Natural killer cell (primary cell): Measurements from ENCODE around the gene PKD2. TPM values are rescaled to one million over a fixed set of nuclear protein-coding genes. Genes with fewer than 3 reads are reported as not detected.

Experiments used
- ATAC-seq, 3 donors: fragments of 150-1000 bp in 2 of 3; fragments of 200-7000 bp in 1 of 3; cut with Tn5 transposase; 1 replicate in 1 of 3; 2 replicates in 2 of 3; pipeline ENCODE4 v1.10.0; 2021; ENCODE audit warnings: mild to moderate bottlenecking in 2 of 3, moderate library complexity in 2 of 3
- DNase-seq, 2 donors: peaks; one replicate each; pipeline versions ENCODE4 v3.0.0 to v3.0.0-alpha.2; 2013 to 2021; ENCODE audit warnings: mixed read lengths in 1 of 2
- H3K27ac ChIP-seq: one replicate; pipeline ENCODE4 v1.5.1; 2013; ENCODE audit warnings: mild to moderate bottlenecking, low read length
- H3K27me3 ChIP-seq: one replicate; pipeline ENCODE4 v1.6.1; 2013; ENCODE audit warnings: low read length; ENCODE audit not compliant: control insufficient read depth, insufficient read depth
- H3K36me3 ChIP-seq: one replicate; pipeline ENCODE4 v1.6.1; 2013; ENCODE audit warnings: low read length; ENCODE audit not compliant: control insufficient read depth, insufficient read depth
- H3K4me1 ChIP-seq: one replicate; pipeline ENCODE4 v1.6.1; 2013; ENCODE audit warnings: low read length; ENCODE audit not compliant: control insufficient read depth, insufficient read depth
- H3K4me3 ChIP-seq: one replicate; pipeline ENCODE4 v1.5.1; 2013; ENCODE audit warnings: low read length
- H3K9me3 ChIP-seq: one replicate; pipeline ENCODE4 v1.6.1; 2013; ENCODE audit warnings: low read length; ENCODE audit not compliant: control insufficient read depth, insufficient read depth
- H3K27ac Mint-ChIP-seq, 2 donors: one replicate each; pipeline ENCODE4 v1.8.0; 2022; ENCODE audit warnings: mild to moderate bottlenecking in 2 of 2, mixed read lengths in 2 of 2, moderate library complexity in 1 of 2
- H3K27me3 Mint-ChIP-seq, 2 donors: one replicate each; pipeline ENCODE4 v1.8.0; 2022; ENCODE audit warnings: low read depth in 2 of 2, mixed read lengths in 2 of 2
- H3K36me3 Mint-ChIP-seq: one replicate; pipeline ENCODE4 v1.8.0; 2022; ENCODE audit warnings: mixed read lengths
- H3K4me1 Mint-ChIP-seq, 2 donors: one replicate each; pipeline ENCODE4 v1.8.0; 2022; ENCODE audit warnings: mixed read lengths in 2 of 2
- H3K4me3 Mint-ChIP-seq: one replicate; pipeline ENCODE4 v1.8.0; 2022; ENCODE audit warnings: mild to moderate bottlenecking, moderate library complexity, mixed read lengths
- H3K9me3 Mint-ChIP-seq, 2 donors: one replicate each; pipeline ENCODE4 v1.8.0; 2022; ENCODE audit warnings: mixed read lengths in 2 of 2
- CTCF ChIP-seq: fragments of 200-600 bp; IDR thresholded peaks from one replicate; pipeline ENCODE4 v1.8.0; 2022; ENCODE audit warnings: antibody characterized with exemption
- WGBS: methylation state at CpG from one replicate; pipeline ENCODE4 v1.1.7; 2013; ENCODE audit warnings: missing lambda C conversion rate; ENCODE audit not compliant: insufficient coverage; 5-methylcytosine and 5-hydroxymethylcytosine counted together
- intact Hi-C: fragments of 100-400 bp; cut with micrococcal nuclease; formaldehyde crosslinking; loops from one replicate; pipeline ENCODE4 v1.14.2; 2022
- total RNA-seq, 4 donors: library from RNA; stranded (reverse); fragments of 120-200 nt in 1 of 4; gene quantifications; one replicate each; pipeline versions ENCODE4 v1.2.3 to v1.2.4, GENCODE V29; 2013 to 2022

Gene PKD2
- total RNA-seq, 3 donors from 2014 or later (not counting 1 experiment from before 2014, with no cell fraction given): 6.7 to 9.7 (median 7.8) TPM

DNA sequence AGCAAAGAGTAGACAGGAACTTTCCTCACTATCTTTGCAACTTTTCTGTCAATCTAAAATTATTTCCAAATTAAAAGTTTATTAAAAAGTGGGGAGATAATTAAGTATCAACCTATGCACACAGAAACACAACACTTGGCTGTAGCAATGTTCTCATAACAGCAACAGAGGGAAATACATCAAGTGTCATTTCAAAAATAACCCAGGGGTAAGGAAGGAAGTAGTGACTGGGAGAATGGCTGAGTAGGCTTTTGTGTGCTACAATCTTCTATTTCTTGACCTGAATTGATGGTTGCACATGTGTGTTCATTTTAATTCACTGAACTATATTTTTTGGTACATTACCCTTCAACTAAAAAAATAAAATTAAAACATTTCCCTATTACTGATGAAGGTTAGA, 83.5 kb downstream of the PKD2 start:
- H3K27me3 ChIP-seq: no peaks in the 10 kb centered on the region
- no peaks in the 10 kb centered on the region for H3K9me3 ChIP-seq
- no peak overlapping the region for H3K4me3 ChIP-seq
- Mint-ChIP-seq H3K9me3 (no peaks in the 10 kb centered on the region), H3K27ac (no peak overlapping the region), H3K36me3 (no peaks in the 10 kb centered on the region), H3K4me3 (no peak overlapping the region), H3K27me3 (no peaks in the 10 kb centered on the region), H3K4me1 (no peaks in the 10 kb centered on the region)
- DNase-seq (no peak), ATAC-seq (no peak)
- no peaks in the 10 kb centered on the region for H3K36me3 ChIP-seq
- TF ChIP-seq CTCF: no peak
- H3K27ac ChIP-seq: no peak overlapping the region
- intact Hi-C loops: no loop called here
- no peaks in the 10 kb centered on the region for H3K4me1 ChIP-seq

- ATAC-seq (no peak), DNase-seq (no peak)
- WGBS: 82% methylated on average over 2 of the region's 3 CpGs
- Mint-ChIP-seq H3K4me1 (no peaks in the 10 kb centered on the region), H3K27me3 (no peaks in the 10 kb centered on the region), H3K27ac (no peak overlapping the region), H3K9me3 (no peaks in the 10 kb centered on the region), H3K4me3 (no peak overlapping the region), H3K36me3 (no peaks in the 10 kb centered on the region)
- H3K27ac ChIP-seq: no peak overlapping the region
- intact Hi-C loops: no loop called here
- no peaks in the 10 kb centered on the region for H3K36me3 ChIP-seq
- no peak overlapping the region for H3K4me3 ChIP-seq
- H3K4me1 ChIP-seq: no peaks in the 10 kb centered on the region
- H3K27me3 ChIP-seq: no peaks in the 10 kb centered on the region
- TF ChIP-seq CTCF: no peak
- H3K9me3 ChIP-seq: no peaks in the 10 kb centered on the region
Measured at GRCh38 chr4:88091378-88091777, 83.9 kb downstream of the PKD2 start.

GRCh38 chr4:88093874-88094273, 86.4 kb downstream of the PKD2 start:
- no peaks in the 10 kb centered on the region for H3K4me1 ChIP-seq
- H3K27ac Mint-ChIP-seq: no peak overlapping the region
- no peak for DNase-seq
- H3K36me3 ChIP-seq: no peaks in the 10 kb centered on the region
- intact Hi-C loops: no loop called here
- no peaks in the 10 kb centered on the region for H3K27me3 ChIP-seq
- H3K36me3 Mint-ChIP-seq: no peaks in the 10 kb centered on the region
- H3K4me1 Mint-ChIP-seq: no peaks in the 10 kb centered on the region
- no peak overlapping the region for H3K4me3 ChIP-seq
- H3K27me3 Mint-ChIP-seq: no peaks in the 10 kb centered on the region
- 100% methylated on average over 3 of the region's 5 CpGs for WGBS
- H3K9me3 ChIP-seq: no peaks in the 10 kb centered on the region
- no peak for TF ChIP-seq CTCF
- H3K4me3 Mint-ChIP-seq: no peak overlapping the region
- H3K9me3 Mint-ChIP-seq: no peaks in the 10 kb centered on the region
- H3K27ac ChIP-seq: no peak overlapping the region
- ATAC-seq: no peak

DNA sequence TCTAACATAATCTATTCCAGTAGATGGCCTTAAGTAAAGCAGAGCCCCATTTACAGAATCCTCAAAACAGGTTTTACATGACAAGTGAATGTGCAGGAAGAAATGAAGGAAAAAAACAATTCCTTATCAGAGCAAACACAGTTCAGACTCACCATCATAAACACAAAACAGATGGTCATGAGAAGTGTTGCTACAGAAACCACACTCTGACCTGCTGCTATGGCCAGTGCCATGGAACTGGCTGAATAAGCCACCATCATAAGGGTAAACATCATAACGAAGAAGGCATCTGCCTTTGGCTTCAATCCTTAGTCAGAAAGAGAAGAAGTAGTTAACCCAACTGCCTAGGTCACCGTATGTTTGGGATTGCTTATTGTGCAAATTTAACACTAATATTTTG, 89.9 kb downstream of the PKD2 start:
- H3K9me3 Mint-ChIP-seq: no peaks in the 10 kb centered on the region
- no peaks in the 10 kb centered on the region for H3K36me3 Mint-ChIP-seq
- H3K27ac Mint-ChIP-seq: no peak overlapping the region
- no peak for ATAC-seq
- Histone ChIP-seq H3K4me3 (no peak overlapping the region), H3K36me3 (no peaks in the 10 kb centered on the region), H3K4me1 (no peaks in the 10 kb centered on the region), H3K27ac (no peak overlapping the region), H3K9me3 (no peaks in the 10 kb centered on the region), H3K27me3 (no peaks in the 10 kb centered on the region)
- no peak for DNase-seq
- WGBS: 78% methylated on average over 2 of the region's 2 CpGs
- intact Hi-C loops: no loop called here
- H3K27me3 Mint-ChIP-seq: no peaks in the 10 kb centered on the region
- TF ChIP-seq CTCF: no peak
- no peak overlapping the region for H3K4me3 Mint-ChIP-seq
- H3K4me1 Mint-ChIP-seq: no peaks in the 10 kb centered on the region
